Activated B cell treated with CpG ODN at 0.5 μM for 24 hours (primary cell): Measurements from ENCODE around the gene ST8SIA1. TPM values are rescaled to one million over a fixed set of nuclear protein-coding genes. Genes with fewer than 3 reads are reported as not detected.
"Not testable (repeated sequence)": the region's sequence is repeated elsewhere in the genome, so short reads cannot be mapped to it uniquely, and the experiment has no call there.

Experiments used
- ATAC-seq: fragments of 200-7000 bp; cut with Tn5 transposase; one replicate; pipeline ENCODE4 v1.10.0; 2021; ENCODE audit warnings: low read depth, mild to moderate bottlenecking, moderate library complexity
- CTCF ChIA-PET: fragments of 350-600 bp; sonication (Branson Sonifier 250); formaldehyde crosslinking; loops from one replicate; lab custom pipeline; 2021; ENCODE audit warnings: antibody characterized with exemption; lab: Charles Lee
- POLR2A ChIA-PET: fragments of 350-600 bp; sonication (Branson Sonifier 250); formaldehyde crosslinking; loops from one replicate; lab custom pipeline; 2021; ENCODE audit warnings: antibody characterized with exemption; lab: Charles Lee
- DNase-seq: peaks from one replicate; pipeline ENCODE4 v3.0.0; 2022
- H3K27ac Mint-ChIP-seq: one replicate; pipeline ENCODE4 v1.8.0; 2020; ENCODE audit warnings: mixed read lengths
- H3K27me3 Mint-ChIP-seq: one replicate; pipeline ENCODE4 v1.8.0; 2021; ENCODE audit warnings: mixed read lengths
- H3K36me3 Mint-ChIP-seq: one replicate; pipeline ENCODE4 v1.8.0; 2021; ENCODE audit warnings: low read depth, mixed read lengths
- H3K4me1 Mint-ChIP-seq: one replicate; pipeline ENCODE4 v1.8.0; 2021; ENCODE audit warnings: mixed read lengths
- H3K4me3 Mint-ChIP-seq: one replicate; pipeline ENCODE4 v1.8.0; 2020; ENCODE audit warnings: mild to moderate bottlenecking, mixed read lengths
- H3K9me3 Mint-ChIP-seq: one replicate; pipeline ENCODE4 v1.8.0; 2020; ENCODE audit warnings: mixed read lengths
- intact Hi-C: fragments of 100-400 bp; cut with micrococcal nuclease; formaldehyde crosslinking; loops from one replicate; pipeline ENCODE4 v1.15.1; 2024
- total RNA-seq: library from RNA; stranded (reverse); gene quantifications from 2 replicates; pipeline ENCODE4 v1.2.3, GENCODE V29; 2022
- TF ChIP-seq, protein P1 (sequence below): fragments of 200-600 bp; IDR thresholded peaks from one replicate; pipeline ENCODE4 v1.8.0; 2022; ENCODE audit warnings: antibody characterized with exemption, mild to moderate bottlenecking

Gene ST8SIA1, protein sequence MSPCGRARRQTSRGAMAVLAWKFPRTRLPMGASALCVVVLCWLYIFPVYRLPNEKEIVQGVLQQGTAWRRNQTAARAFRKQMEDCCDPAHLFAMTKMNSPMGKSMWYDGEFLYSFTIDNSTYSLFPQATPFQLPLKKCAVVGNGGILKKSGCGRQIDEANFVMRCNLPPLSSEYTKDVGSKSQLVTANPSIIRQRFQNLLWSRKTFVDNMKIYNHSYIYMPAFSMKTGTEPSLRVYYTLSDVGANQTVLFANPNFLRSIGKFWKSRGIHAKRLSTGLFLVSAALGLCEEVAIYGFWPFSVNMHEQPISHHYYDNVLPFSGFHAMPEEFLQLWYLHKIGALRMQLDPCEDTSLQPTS
- total RNA-seq = 0.31 TPM in 1 of 2 replicates, not detected in the other

DNA sequence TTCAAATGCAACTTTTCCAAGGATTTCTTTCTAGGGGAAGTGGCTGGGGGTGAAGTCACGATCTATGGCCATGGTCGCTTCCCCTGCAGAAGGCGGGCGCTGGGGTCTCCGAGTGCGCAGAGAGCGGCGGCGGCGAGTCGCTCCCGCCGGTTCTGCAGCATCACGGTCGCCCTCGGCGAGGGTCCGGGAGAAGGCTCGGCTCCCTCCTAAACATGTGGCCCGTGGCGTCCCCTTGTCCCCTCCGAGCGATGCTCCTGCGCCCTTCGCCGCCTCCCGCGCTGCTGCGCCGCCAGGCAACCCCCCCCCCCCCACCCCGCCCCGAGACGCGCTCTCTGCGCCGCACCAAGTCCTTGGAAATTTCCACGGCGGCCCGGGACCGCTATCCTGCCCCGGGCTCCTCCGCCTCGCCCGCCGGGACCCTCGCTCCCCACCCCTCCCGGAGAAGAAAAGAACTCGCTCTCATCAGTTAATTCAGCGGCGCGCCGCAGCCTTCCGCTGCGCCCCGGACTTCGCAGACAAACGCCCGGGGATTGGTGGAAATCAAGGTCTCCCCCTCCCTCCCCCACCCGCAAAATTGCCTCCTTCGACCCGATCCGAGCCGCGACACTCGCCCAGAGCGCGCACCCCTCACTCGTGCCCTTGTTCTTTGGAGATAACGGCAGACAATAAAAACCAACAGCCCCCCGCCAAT lies at the start of gene ST8SIA1:
Gene ST8SIA1, minus strand, starts transcription at position 298 of the 691 bp plus-strand sequence. CDS start 475 bp downstream, outside the sequence.
- ChIA-PET CTCF (interaction anchor here (1.1 to 1.5 kb wide), 2 partner anchors 234 to 637 kb away, joined by 3 to 4 read pairs; no protein-coding TSS in a partner anchor), POLR2A (interaction anchor here (0.8 kb wide), 1 partner anchor 13 kb away, joined by 4 read pairs; no protein-coding TSS in a partner anchor)
- Mint-ChIP-seq H3K4me3 (peak within 1 kb of the TSS; percentile 82), H3K4me1 (peaks cover 22% of the 10 kb centered on the region), H3K36me3 (no peaks in the 10 kb centered on the region), H3K27me3 (peaks cover 58% of the 10 kb centered on the region), H3K9me3 (no peaks in the 10 kb centered on the region), H3K27ac (no peak within 1 kb of the TSS)
- ATAC-seq (peak; percentile 19), DNase-seq (no peak)
- TF ChIP-seq, protein P1, sequence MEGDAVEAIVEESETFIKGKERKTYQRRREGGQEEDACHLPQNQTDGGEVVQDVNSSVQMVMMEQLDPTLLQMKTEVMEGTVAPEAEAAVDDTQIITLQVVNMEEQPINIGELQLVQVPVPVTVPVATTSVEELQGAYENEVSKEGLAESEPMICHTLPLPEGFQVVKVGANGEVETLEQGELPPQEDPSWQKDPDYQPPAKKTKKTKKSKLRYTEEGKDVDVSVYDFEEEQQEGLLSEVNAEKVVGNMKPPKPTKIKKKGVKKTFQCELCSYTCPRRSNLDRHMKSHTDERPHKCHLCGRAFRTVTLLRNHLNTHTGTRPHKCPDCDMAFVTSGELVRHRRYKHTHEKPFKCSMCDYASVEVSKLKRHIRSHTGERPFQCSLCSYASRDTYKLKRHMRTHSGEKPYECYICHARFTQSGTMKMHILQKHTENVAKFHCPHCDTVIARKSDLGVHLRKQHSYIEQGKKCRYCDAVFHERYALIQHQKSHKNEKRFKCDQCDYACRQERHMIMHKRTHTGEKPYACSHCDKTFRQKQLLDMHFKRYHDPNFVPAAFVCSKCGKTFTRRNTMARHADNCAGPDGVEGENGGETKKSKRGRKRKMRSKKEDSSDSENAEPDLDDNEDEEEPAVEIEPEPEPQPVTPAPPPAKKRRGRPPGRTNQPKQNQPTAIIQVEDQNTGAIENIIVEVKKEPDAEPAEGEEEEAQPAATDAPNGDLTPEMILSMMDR = no peak
- intact Hi-C loops = loop anchor here (1.0 to 2.0 kb wide), 4 partner anchors 108 to 636 kb away; no protein-coding TSS in a partner anchor

DNA sequence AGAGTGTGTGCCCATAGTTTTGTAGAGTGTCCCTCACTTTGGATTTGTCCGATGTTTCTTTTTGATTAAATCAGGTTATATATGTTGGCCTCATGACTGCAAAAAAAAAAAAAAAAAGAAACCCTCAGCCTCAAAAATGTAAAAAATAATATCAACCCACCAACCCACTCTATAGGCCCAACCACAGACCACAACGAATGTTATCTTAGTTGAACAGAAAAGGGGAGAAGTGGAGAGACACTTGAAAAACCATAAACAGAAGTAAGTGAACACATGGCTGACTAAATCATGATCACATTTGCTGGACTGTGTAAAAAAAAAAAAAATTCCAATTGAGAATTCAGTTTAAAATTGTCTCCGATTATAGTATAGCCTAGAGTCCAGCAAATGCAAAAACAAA lies 45.5 kb upstream of the ST8SIA1 start:
- H3K27ac Mint-ChIP-seq = no peak overlapping the region
- TF ChIP-seq, protein P1 = no peak
- CTCF ChIA-PET = no interaction called here

DNA sequence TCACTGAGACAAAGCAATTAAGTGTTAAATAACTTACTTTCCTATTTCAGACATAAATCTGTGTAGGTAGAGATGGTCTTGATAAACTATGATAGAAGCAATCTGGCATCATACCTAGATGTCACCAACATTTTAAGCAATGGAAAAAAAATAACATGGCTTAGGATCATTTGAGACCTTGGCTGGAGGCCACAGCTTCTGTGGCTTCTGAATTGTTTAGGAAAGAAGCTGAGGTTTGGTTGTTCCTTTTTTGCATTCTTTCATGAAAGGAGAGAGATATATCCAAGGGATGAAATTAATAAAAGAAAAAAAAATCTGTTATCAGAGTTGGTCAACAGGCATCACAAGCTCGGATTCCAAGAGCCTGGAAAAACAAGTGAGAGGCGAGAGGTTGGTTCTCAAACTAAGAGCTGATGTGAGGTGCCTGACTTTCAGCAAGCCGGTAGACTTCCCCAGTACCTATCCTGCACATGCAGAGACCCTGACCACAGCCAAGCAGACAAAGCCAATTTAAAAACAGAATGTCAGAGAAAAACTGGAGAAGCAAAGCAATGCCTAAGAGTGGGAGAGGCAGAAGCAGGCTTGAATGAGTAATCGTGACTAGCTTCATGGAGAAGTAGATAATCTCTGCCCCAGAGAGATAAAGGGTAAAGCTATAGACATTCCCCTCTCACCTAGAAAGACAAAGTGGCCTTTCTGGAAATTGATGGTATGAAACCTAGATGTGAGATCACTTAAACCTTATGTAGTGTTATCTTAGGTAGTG lies 43.4 kb upstream of the ST8SIA1 start:
- Mint-ChIP-seq H3K9me3 (peaks cover 2% of the 10 kb centered on the region), H3K36me3 (no peaks in the 10 kb centered on the region), H3K27me3 (no peaks in the 10 kb centered on the region), H3K27ac (no peak overlapping the region), H3K4me1 (peaks cover 11% of the 10 kb centered on the region), H3K4me3 (no peak overlapping the region)
- POLR2A ChIA-PET = no interaction called here
- CTCF ChIA-PET = no interaction called here
- intact Hi-C loops = loop anchor here (5.0 kb wide), 1 partner anchor 34 kb away; no protein-coding TSS in a partner anchor
- DNase-seq = no peak
- no peak for ATAC-seq
- TF ChIP-seq, protein P1 = no peak

More for the DNA sequence above, 45.5 kb upstream of the ST8SIA1 start:
- Mint-ChIP-seq H3K4me1 (no peaks in the 10 kb centered on the region), H3K4me3 (no peak overlapping the region), H3K9me3 (peaks cover 2% of the 10 kb centered on the region), H3K27me3 (no peaks in the 10 kb centered on the region), H3K36me3 (no peaks in the 10 kb centered on the region)
- intact Hi-C loops = no loop called here
- ATAC-seq (no peak), DNase-seq (no peak)
- POLR2A ChIA-PET = no interaction called here

DNA sequence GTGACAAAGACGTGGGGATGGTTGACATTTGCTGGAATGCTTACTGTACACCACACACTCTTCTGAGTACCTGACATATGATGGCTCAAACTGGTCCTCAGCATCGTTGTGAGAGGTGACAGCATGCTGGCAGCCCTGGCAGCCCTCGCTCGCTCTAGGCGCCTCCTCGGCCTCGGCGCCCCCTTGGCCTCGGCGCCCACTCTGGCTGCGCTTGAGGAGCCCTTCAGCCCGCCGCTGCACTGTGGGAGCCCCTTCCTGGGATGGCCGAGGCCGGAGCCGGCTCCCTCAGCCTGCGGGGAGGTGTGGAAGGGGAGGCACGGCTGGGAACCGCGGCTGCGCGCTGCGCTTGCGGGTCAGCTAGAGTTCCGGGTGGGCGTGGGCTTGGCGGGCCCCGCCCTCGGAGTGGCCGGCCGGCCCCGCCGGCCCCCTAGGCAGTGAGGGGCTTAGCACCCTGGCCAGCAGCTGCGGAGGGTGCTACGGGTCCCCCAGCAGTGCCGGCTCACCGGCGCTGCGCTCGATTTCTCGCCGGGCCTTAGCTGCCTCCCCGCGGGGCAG lies 42.2 kb upstream of the ST8SIA1 start:
- ATAC-seq, POLR2A ChIA-PET, H3K27ac Mint-ChIP-seq, H3K27me3 Mint-ChIP-seq, H3K9me3 Mint-ChIP-seq, CTCF ChIA-PET, H3K4me3 Mint-ChIP-seq, DNase-seq, H3K36me3 Mint-ChIP-seq: not testable (repeated sequence)
- intact Hi-C loops = loop anchor here (5.0 kb wide), 1 partner anchor 36 kb away; no protein-coding TSS in a partner anchor
- H3K4me1 Mint-ChIP-seq = peaks cover 11% of the 10 kb centered on the region

DNA sequence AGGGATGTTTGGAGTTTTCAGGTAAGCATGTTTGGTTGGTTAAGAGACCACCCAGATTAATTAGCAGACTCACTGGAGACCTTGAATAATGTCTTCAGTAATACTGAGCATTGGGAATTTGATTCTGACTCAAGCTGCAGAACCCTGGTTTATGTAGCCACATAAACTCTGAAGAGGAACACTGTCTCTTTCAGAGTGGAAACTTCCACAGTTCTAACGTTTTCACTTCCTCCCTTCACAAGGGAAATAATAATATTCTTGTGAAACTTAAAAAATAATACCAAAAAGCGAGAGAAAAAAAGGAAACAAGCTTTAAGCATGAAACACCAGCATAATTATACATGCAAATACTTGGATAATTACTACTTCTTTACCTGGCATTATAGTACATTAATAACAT lies 40.0 kb upstream of the ST8SIA1 start:
- Mint-ChIP-seq H3K36me3 (no peaks in the 10 kb centered on the region), H3K9me3 (no peaks in the 10 kb centered on the region), H3K27me3 (no peaks in the 10 kb centered on the region), H3K4me3 (no peak overlapping the region), H3K4me1 (peaks cover 11% of the 10 kb centered on the region), H3K27ac (no peak overlapping the region)
- ChIA-PET CTCF (no interaction called here), POLR2A (no interaction called here)
- peak; percentile 42 for ATAC-seq
- no peak for DNase-seq
- intact Hi-C loops = no loop called here
- TF ChIP-seq, protein P1 = no peak
